MM.1S (cell line): ENCODE results near the gene VLDLR.

Source experiments
- EZH2phosphoT487 ChIP-seq: fragments of 300-600 bp; sonication (generic); IDR thresholded peaks from 2 replicates; pipeline ENCODE4 v1.6.1; 2018; ENCODE audit warnings: antibody characterized with exemption, low read length
- TF ChIP-seq, protein P1 (sequence below): fragments of 300-600 bp; sonication (generic); IDR thresholded peaks from 2 replicates; pipeline ENCODE4 v1.5.1; 2016; ENCODE audit warnings: antibody characterized with exemption, low read length, mixed read lengths

DNA sequence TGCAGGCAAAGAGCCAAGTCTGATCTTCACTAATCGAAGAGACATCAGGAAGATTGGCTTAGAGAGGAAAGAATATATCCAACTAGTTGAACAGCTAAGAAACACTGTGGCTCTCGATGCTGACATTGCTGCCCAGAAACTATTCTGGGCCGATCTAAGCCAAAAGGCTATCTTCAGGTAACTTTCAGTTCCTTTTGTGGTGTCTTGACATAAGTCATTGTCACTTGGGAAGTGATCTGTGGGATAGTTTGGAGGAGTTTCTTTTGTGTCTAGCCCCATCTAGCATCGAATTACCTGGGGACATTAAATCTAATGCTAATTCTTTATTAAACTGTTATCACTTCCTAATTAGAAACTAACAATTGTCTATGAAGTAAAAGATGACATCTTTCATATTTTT is 24.0 kb downstream of the VLDLR start:
- TF ChIP-seq EZH2phosphoT487 = no peak
- TF ChIP-seq, protein P1, sequence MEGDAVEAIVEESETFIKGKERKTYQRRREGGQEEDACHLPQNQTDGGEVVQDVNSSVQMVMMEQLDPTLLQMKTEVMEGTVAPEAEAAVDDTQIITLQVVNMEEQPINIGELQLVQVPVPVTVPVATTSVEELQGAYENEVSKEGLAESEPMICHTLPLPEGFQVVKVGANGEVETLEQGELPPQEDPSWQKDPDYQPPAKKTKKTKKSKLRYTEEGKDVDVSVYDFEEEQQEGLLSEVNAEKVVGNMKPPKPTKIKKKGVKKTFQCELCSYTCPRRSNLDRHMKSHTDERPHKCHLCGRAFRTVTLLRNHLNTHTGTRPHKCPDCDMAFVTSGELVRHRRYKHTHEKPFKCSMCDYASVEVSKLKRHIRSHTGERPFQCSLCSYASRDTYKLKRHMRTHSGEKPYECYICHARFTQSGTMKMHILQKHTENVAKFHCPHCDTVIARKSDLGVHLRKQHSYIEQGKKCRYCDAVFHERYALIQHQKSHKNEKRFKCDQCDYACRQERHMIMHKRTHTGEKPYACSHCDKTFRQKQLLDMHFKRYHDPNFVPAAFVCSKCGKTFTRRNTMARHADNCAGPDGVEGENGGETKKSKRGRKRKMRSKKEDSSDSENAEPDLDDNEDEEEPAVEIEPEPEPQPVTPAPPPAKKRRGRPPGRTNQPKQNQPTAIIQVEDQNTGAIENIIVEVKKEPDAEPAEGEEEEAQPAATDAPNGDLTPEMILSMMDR = peak; percentile 37
